Ovary (tissue), 9 donors: Measurements from ENCODE around the gene SFSWAP. TPM values are rescaled to one million over a fixed set of nuclear protein-coding genes. Genes with fewer than 3 reads are reported as not detected.

Experiments
- DNase-seq, 5 donors: peaks; one replicate each; pipeline ENCODE4 v3.0.0-alpha.2; 2019 to 2020
- H3K27ac ChIP-seq, 2 donors: fragments of 200-600 bp; one replicate each; pipeline versions ENCODE4 v1.5.1 to v1.8.0; 2019 to 2022
- H3K27me3 ChIP-seq: fragments of 200-600 bp; one replicate; pipeline ENCODE4 v1.8.0; 2022
- H3K36me3 ChIP-seq: fragments of 200-600 bp; sonication (generic); one replicate; pipeline ENCODE4 v1.5.1; 2019
- H3K4me1 ChIP-seq: one replicate; pipeline ENCODE4 v1.8.1; 2013; ENCODE audit warnings: mild to moderate bottlenecking, moderate library complexity; ENCODE audit not compliant: insufficient read depth
- H3K4me3 ChIP-seq: fragments of 200-600 bp; sonication (generic); one replicate; pipeline ENCODE4 v1.5.1; 2017
- H3K9me3 ChIP-seq, 2 donors: fragments of 200-600 bp in 1 of 2; sonication (generic) in 1 of 2; one replicate each; pipeline versions ENCODE4 v1.5.1 to v1.8.1; 2013 to 2019; ENCODE audit warnings: mild to moderate bottlenecking in 1 of 2, moderate library complexity in 1 of 2
- EP300 ChIP-seq: sonication (generic); formaldehyde crosslinking; IDR thresholded peaks from one replicate; pipeline ENCODE4 v1.6.1; 2017; ENCODE audit warnings: antibody characterized with exemption
- POLR2A ChIP-seq: fragments of 450-650 bp; IDR thresholded peaks from one replicate; pipeline ENCODE4 v1.6.1; 2017; ENCODE audit warnings: antibody characterized with exemption, mild to moderate bottlenecking, moderate library complexity
- WGBS, 3 donors: extraction: QIAGEN DNeasy Blood & Tissue Kit in 1 of 3; methylation state at CpG; one replicate each; pipeline versions ENCODE4 v1.1.5 to v1.1.7; 2013 to 2017; 5-methylcytosine and 5-hydroxymethylcytosine counted together
- intact Hi-C, 4 donors: fragments of 100-400 bp; cut with DNase I; formaldehyde crosslinking; loops; one replicate each; pipeline versions ENCODE4 v1.11.0 to v1.15.1; 2022 to 2023
- polyA plus RNA-seq, 2 donors: library from polyadenylated mRNA; stranded (reverse); fragments of 200-250 nt in 1 of 2; fragments of 350-450 nt in 1 of 2; fragmentation: Illumina TruSeq in 1 of 2; extraction: RNeasy Lipid Tissue Mini Kit (QIAGEN cat#74804) in 1 of 2; gene quantifications; one replicate each; pipeline ENCODE4 v1.2.3, GENCODE V29; 2013 to 2014
- total RNA-seq, 7 donors: library from RNA; depleted of rRNA in 2 of 7; stranded (reverse); fragments of >200 nt in 2 of 7; fragmentation: NEBNext Ultra II Directional in 3 of 7; extraction: Animal tissue kit (Norgen Biotek cat#: 25700) in 3 of 7; gene quantifications; one replicate each; pipeline versions ENCODE4 v1.1.0 to v1.2.4, GENCODE V29; 2016 to 2023
- TF ChIP-seq, protein P1 (sequence below), 3 donors: fragments of 450-650 bp in 2 of 3; fragments of 200-600 bp in 1 of 3; IDR thresholded peaks; one replicate each; pipeline versions ENCODE4 v1.5.1 to v1.8.0; 2016 to 2022; ENCODE audit warnings: antibody characterized with exemption in 3 of 3, mild to moderate bottlenecking in 1 of 3
- donor health status: DM: no; HTN: no; CAD: no; lungs with moderate emphysema.
- donor health status: DM: no; HTN: no; CAD: no.
- donor health status: Bipolar disorder and iron deficiency.
- donor health status: DM: yes; HTN: yes; CAD: no.
- donor health status: DM: no; HTN: no; CAD: no.
- donor health status: DM: yes; HTN: yes; CAD: no.

Gene SFSWAP
- total and polyA plus RNA-seq, 9 donors, result 27.6 to 54.4 (median 42.5) TPM

DNA sequence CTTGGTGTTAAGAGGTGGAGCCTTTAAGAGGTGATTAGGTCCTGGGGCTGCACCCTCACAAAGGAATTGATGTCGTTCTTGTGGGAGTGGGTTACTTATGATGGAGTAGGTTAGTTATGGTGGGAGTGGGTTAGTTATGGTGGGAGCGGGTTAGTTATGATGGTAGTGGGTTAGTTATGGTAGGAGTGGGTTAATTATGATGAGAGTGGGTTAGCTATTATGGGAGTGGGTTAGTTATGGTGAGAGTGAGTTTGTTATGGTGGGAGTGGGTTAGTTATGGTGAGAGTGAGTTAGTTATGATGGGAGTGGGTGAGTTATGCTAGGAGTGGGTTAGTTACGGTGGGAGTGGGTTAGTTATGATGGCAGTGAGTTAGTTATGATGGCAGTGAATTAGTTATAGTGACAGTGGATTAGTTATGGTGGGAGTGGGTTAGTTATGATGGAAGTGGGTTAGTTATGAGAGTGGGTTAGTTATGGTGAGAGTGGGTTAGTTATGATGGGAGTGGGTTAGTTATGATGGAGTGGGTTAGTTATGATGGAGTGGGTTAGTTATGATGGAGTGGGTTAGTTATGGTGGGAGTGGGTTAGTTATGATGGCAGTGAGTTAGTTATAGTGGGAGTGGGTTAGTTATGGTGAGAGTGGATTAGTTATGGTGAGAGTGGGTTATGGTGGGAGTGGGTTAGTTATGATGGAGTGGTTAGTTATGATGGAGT, 22.6 kb upstream of the SFSWAP start:
- 80 to 82% (median 82%) methylated on average over 3 of the region's 3 CpGs for WGBS, 3 donors
- DNase-seq, result no peak
- H3K27me3 ChIP-seq, result no peaks in the 10 kb centered on the region
- no peak overlapping the region for H3K27ac ChIP-seq
- H3K36me3 ChIP-seq, result no peaks in the 10 kb centered on the region
- no peak for TF ChIP-seq POLR2A
- TF ChIP-seq, protein P1, sequence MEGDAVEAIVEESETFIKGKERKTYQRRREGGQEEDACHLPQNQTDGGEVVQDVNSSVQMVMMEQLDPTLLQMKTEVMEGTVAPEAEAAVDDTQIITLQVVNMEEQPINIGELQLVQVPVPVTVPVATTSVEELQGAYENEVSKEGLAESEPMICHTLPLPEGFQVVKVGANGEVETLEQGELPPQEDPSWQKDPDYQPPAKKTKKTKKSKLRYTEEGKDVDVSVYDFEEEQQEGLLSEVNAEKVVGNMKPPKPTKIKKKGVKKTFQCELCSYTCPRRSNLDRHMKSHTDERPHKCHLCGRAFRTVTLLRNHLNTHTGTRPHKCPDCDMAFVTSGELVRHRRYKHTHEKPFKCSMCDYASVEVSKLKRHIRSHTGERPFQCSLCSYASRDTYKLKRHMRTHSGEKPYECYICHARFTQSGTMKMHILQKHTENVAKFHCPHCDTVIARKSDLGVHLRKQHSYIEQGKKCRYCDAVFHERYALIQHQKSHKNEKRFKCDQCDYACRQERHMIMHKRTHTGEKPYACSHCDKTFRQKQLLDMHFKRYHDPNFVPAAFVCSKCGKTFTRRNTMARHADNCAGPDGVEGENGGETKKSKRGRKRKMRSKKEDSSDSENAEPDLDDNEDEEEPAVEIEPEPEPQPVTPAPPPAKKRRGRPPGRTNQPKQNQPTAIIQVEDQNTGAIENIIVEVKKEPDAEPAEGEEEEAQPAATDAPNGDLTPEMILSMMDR (IDR thresholded peaks at IDR 0.05), result no peak
- no peak for TF ChIP-seq EP300
- no peak overlapping the region for H3K4me3 ChIP-seq
- no peaks in the 10 kb centered on the region for H3K9me3 ChIP-seq
- intact Hi-C loops, result no loop called here
- no peaks in the 10 kb centered on the region for H3K4me1 ChIP-seq

DNA sequence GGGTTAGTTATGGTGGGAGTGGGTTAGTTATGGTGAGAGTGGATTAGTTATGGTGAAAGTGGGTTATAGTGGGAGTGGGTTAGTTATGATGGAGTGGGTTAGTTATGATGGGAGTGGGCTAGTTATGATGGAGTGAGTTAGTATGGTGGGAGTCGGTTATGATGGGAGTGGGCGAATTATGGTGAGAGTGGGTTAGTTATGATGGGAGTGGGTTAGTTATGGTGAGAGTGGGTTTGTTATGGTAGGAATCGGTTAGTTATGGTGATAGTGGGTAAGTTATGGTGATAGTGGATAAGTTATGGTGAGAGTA, 22.1 kb upstream of the SFSWAP start:
- H3K4me1 ChIP-seq, result no peaks in the 10 kb centered on the region
- no peak for DNase-seq
- TF ChIP-seq EP300 (no peak), POLR2A (no peak)
- TF ChIP-seq, protein P1 (IDR thresholded peaks at IDR 0.05), result no peak
- H3K27me3 ChIP-seq, result no peaks in the 10 kb centered on the region
- no peaks in the 10 kb centered on the region for H3K9me3 ChIP-seq
- no peak overlapping the region for H3K4me3 ChIP-seq
- H3K27ac ChIP-seq, result no peak overlapping the region
- WGBS, 3 donors, result 82 to 92% (median 87%) methylated on average over 3 of the region's 3 CpGs
- intact Hi-C loops, result no loop called here
- no peaks in the 10 kb centered on the region for H3K36me3 ChIP-seq

DNA sequence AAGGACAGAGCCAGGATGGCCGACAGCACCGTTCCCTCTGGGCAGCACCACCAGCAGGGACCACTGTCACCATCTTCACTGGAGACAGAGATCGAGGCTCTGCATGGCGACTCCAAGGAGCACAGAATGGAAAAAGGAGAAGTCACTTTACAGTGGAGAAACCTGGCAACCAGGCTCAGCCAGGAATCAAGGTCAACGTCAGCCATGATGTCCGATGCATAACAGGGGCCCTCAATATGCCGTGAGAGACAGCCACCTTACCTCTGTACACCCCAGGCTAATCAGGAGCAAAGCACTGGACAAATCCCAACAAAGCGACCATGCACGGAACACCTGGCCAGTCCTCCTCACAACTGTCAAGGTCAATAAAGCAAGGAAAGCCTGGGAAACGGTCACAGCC, 20.6 kb upstream of the SFSWAP start:
- 71 to 80% (median 71%) methylated on average over 10 of the region's 10 CpGs for WGBS, 3 donors
- no peak for DNase-seq

DNA sequence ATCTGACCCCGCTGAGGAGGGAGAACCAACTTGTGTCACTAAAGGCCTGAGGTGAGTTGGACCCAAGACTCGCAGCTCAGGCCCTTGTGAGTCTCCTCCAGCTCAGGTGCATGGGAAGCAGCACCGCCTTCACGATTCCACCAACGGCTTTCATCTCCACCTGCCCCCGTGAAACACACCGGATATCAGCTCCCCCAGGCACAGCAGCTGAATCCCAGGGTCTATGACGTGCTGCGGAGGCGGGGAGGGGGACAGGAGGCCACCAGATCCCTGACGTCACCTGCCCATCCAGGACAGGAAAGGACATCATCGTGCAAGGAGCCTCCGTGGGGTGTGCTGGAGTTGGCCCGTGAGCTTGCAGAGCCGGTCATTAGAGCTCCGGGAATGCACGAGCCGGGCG, 18.5 kb upstream of the SFSWAP start:
- H3K27me3 ChIP-seq, result no peaks in the 10 kb centered on the region
- 73 to 86% (median 79%) methylated on average over 18 to 19 of the region's 19 CpGs for WGBS, 3 donors
- intact Hi-C loops, result no loop called here

More for the DNA sequence above, 20.6 kb upstream of the SFSWAP start:
- Histone ChIP-seq H3K27me3 (no peaks in the 10 kb centered on the region), H3K4me1 (no peaks in the 10 kb centered on the region), H3K36me3 (no peaks in the 10 kb centered on the region), H3K9me3 (no peaks in the 10 kb centered on the region), H3K27ac (no peak overlapping the region), H3K4me3 (no peak overlapping the region)
- no peak for TF ChIP-seq EP300
- intact Hi-C loops, result no loop called here

DNA sequence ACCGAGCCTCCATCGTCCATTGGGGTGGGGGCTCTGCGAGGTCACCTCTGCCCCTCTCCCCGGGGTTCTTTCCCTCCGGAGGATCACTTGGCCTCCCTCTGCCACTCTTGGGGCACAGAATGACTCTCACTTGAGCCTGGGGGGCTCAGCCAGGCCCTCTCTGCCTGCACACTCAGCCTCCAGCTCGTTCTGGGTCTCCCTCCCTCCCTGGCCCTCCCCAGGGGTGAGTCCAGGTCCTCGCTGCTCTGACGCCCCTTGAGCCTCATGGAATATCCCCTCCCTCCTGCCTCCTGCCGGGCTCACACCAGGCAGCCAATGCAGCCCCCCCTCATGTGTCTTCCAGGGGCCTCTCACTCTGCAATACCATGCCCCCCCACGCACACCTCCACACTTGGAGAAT, 17.7 kb upstream of the SFSWAP start:
- Histone ChIP-seq H3K27me3 (no peaks in the 10 kb centered on the region), H3K4me3 (no peak overlapping the region), H3K36me3 (no peaks in the 10 kb centered on the region), H3K4me1 (no peaks in the 10 kb centered on the region), H3K9me3 (no peaks in the 10 kb centered on the region), H3K27ac (no peak overlapping the region)
- DNase-seq, result no peak
- 63 to 74% (median 69%) methylated on average over 10 of the region's 10 CpGs for WGBS, 3 donors
- intact Hi-C loops, result no loop called here
- no peak for TF ChIP-seq POLR2A
- no peak for TF ChIP-seq EP300
- TF ChIP-seq, protein P1 (IDR thresholded peaks at IDR 0.05), result no peak

More for the DNA sequence above, 18.5 kb upstream of the SFSWAP start:
- TF ChIP-seq, protein P1 (IDR thresholded peaks at IDR 0.05), result no peak
- TF ChIP-seq POLR2A (no peak), EP300 (no peak)
- Histone ChIP-seq H3K9me3 (no peaks in the 10 kb centered on the region), H3K36me3 (no peaks in the 10 kb centered on the region), H3K4me1 (no peaks in the 10 kb centered on the region), H3K4me3 (no peak overlapping the region), H3K27ac (no peak overlapping the region)
- no peak for DNase-seq
